WTC11 (cell line): Measurements from ENCODE around the gene WDR12. TPM values are rescaled to one million over a fixed set of nuclear protein-coding genes. Genes with fewer than 3 reads are reported as not detected.

ENCODE experiments used
- ELF4 ChIP-seq: sonication (generic); formaldehyde crosslinking; IDR thresholded peaks from 2 replicates; pipeline ENCODE4 v1.8.1; 2022; ENCODE audit warnings: low read depth, mild to moderate bottlenecking, moderate library complexity, missing genetic modification reagents
- ESRRA ChIP-seq: sonication (generic); formaldehyde crosslinking; IDR thresholded peaks from 2 replicates; pipeline ENCODE4 v1.8.1; 2022; ENCODE audit warnings: mild to moderate bottlenecking, missing genetic modification reagents, borderline replicate concordance
- FOXJ3 ChIP-seq: sonication (generic); formaldehyde crosslinking; IDR thresholded peaks from 2 replicates; pipeline ENCODE4 v1.9.0; 2021; ENCODE audit warnings: missing genetic modification reagents, mild to moderate bottlenecking, borderline replicate concordance
- GRHL2 ChIP-seq: fragments of 250-450 bp; sonication (Bioruptor Pico); IDR thresholded peaks from 2 replicates; pipeline ENCODE4 v1.8.0; 2022; ENCODE audit warnings: mild to moderate bottlenecking, moderate library complexity; ENCODE audit not compliant: insufficient replicate concordance, severe bottlenecking
- GTF2I ChIP-seq: fragments of 250-450 bp; sonication (Bioruptor Pico); conservative IDR thresholded peaks from 2 replicates; pipeline ENCODE4 v1.4.0; 2021; ENCODE audit warnings: mild to moderate bottlenecking
- JUN ChIP-seq: sonication (generic); formaldehyde crosslinking; IDR thresholded peaks from 2 replicates; pipeline ENCODE4 v1.8.0; 2023; ENCODE audit warnings: mild to moderate bottlenecking, missing genetic modification reagents
- NFE2L1 ChIP-seq: sonication (generic); formaldehyde crosslinking; IDR thresholded peaks from 2 replicates; pipeline ENCODE4 v1.8.1; 2023; ENCODE audit warnings: missing genetic modification reagents
- NR3C1 ChIP-seq: sonication (generic); formaldehyde crosslinking; conservative IDR thresholded peaks from 2 replicates; pipeline ENCODE4 v1.8.1; 2023; ENCODE audit warnings: low read depth, mild to moderate bottlenecking, missing genetic modification reagents
- OVOL2 ChIP-seq: fragments of 250-450 bp; sonication (Bioruptor Pico); IDR thresholded peaks from 2 replicates; pipeline ENCODE4 v1.9.0; 2021; ENCODE audit warnings: mild to moderate bottlenecking, borderline replicate concordance
- RORB ChIP-seq: fragments of 250-450 bp; sonication (Bioruptor Pico); IDR thresholded peaks from 2 replicates; pipeline ENCODE4 v1.9.0; 2021; ENCODE audit warnings: mild to moderate bottlenecking
- SMAD3 ChIP-seq: sonication (generic); formaldehyde crosslinking; IDR thresholded peaks from 2 replicates; pipeline ENCODE4 v1.8.0; 2022; ENCODE audit warnings: missing genetic modification reagents, mild to moderate bottlenecking, borderline replicate concordance
- ZNF121 ChIP-seq: sonication (generic); formaldehyde crosslinking; IDR thresholded peaks from 2 replicates; pipeline ENCODE4 v1.8.0; 2023; ENCODE audit warnings: missing genetic modification reagents
- total RNA-seq: library from RNA; stranded (reverse); gene quantifications from 3 replicates; pipeline ENCODE4 v1.2.3, GENCODE V29; 2021
- TF ChIP-seq, protein P1 (sequence below): fragments of 200-600 bp; IDR thresholded peaks from 2 replicates; pipeline ENCODE4 v1.8.0; 2022; ENCODE audit warnings: antibody characterized with exemption
- TF ChIP-seq, protein P2 (sequence below): fragments of 250-450 bp; sonication (Bioruptor Pico); IDR thresholded peaks from 2 replicates; pipeline ENCODE4 v2.1.2; 2022; ENCODE audit warnings: mild to moderate bottlenecking, moderate library complexity
- TF ChIP-seq, protein P3 (sequence below): sonication (generic); formaldehyde crosslinking; IDR thresholded peaks from 2 replicates; pipeline ENCODE4 v1.8.1; 2023; ENCODE audit warnings: mild to moderate bottlenecking, missing genetic modification reagents, moderate library complexity
- TF ChIP-seq, protein P4 (sequence below): sonication (generic); formaldehyde crosslinking; IDR thresholded peaks from 2 replicates; pipeline ENCODE4 v1.8.1; 2023; ENCODE audit warnings: mild to moderate bottlenecking, missing genetic modification reagents, moderate library complexity
- TF ChIP-seq, protein P5 (sequence below): sonication (generic); formaldehyde crosslinking; IDR thresholded peaks from 2 replicates; pipeline ENCODE4 v1.8.0; 2023; ENCODE audit warnings: missing genetic modification reagents, mild to moderate bottlenecking, borderline replicate concordance
- TF ChIP-seq, protein P6 (sequence below): fragments of 250-450 bp; sonication (Bioruptor Pico); IDR thresholded peaks from 2 replicates; pipeline ENCODE4 v1.9.0; 2021; ENCODE audit warnings: mild to moderate bottlenecking
- TF ChIP-seq, protein P7 (sequence below): sonication (generic); formaldehyde crosslinking; IDR thresholded peaks from 2 replicates; pipeline ENCODE4 v1.8.0; 2023; ENCODE audit warnings: missing genetic modification reagents
- TF ChIP-seq, protein P8 (sequence below): sonication (generic); formaldehyde crosslinking; IDR thresholded peaks from 2 replicates; pipeline ENCODE4 v1.8.0; 2022; ENCODE audit warnings: mild to moderate bottlenecking, missing genetic modification reagents
- TF ChIP-seq, protein P9 (sequence below): sonication (generic); formaldehyde crosslinking; IDR thresholded peaks from 2 replicates; pipeline ENCODE4 v1.8.1; 2023; ENCODE audit warnings: mild to moderate bottlenecking, moderate library complexity, missing genetic modification reagents
- TF ChIP-seq, protein P10 (sequence below): sonication (generic); formaldehyde crosslinking; conservative IDR thresholded peaks from 2 replicates; pipeline ENCODE4 v1.8.1; 2023; ENCODE audit warnings: mild to moderate bottlenecking, low read depth, missing genetic modification reagents, moderate library complexity

The WDR12 gene
- total RNA-seq, 1 experiment from 2014 or later, result 144 TPM

DNA sequence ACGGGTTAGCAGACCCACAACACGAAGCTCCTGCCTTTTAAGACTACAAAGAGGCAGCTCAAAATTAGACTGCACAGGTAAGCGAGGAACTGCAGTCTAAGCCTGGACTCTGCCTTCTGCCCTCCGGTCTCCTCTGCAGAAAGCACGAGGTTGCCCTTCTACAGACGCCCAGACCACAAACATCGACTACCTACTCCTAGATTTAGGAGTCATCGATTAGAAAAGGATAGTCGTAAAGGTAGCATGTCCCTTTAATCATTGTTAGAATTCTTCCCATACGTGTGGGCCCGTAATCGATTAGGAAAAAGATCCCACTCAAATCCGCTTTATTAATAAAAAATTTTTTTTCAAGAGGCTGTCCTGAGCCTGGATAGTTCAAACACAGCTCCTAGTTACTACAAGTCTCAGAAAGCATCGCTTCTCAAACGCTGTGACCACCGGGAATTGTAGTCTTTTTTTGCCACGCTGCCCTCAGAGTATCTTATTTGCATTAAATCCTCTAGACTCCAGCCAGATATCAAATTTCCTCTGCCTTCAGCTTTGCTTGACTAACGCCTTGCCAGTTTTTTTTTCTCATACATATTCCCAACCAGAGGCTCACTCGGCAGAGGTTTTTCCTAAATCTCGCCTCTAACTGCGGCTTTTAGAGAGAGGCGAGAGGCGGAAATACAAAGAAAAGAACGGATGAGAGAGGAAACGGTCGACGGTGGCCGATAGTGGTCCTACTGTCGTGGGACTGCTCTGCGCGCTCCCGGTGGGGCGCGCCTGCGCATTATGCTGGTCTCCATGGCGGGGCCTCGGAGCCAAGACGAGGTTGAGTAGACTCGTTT, at the start of gene WDR12, which contains the start of gene CARF (continued):
- TF ChIP-seq NR3C1 (CRISPR knock-in tag) (no peak), JUN (CRISPR knock-in tag) (no peak), OVOL2 (no peak), GTF2I (no peak), FOXJ3 (CRISPR knock-in tag) (no peak), SMAD3 (no peak), ELF4 (CRISPR knock-in tag) (no peak), NFE2L1 (CRISPR knock-in tag) (peak; percentile 54; the same call in 1 of the 2 replicates), ESRRA (no peak), GRHL2 (CRISPR knock-in tag) (no peak), ZNF121 (0 out of 2 replicates have a peak, but pooled peaks have one; percentile 22), RORB (no peak)
- TF ChIP-seq, protein P1, sequence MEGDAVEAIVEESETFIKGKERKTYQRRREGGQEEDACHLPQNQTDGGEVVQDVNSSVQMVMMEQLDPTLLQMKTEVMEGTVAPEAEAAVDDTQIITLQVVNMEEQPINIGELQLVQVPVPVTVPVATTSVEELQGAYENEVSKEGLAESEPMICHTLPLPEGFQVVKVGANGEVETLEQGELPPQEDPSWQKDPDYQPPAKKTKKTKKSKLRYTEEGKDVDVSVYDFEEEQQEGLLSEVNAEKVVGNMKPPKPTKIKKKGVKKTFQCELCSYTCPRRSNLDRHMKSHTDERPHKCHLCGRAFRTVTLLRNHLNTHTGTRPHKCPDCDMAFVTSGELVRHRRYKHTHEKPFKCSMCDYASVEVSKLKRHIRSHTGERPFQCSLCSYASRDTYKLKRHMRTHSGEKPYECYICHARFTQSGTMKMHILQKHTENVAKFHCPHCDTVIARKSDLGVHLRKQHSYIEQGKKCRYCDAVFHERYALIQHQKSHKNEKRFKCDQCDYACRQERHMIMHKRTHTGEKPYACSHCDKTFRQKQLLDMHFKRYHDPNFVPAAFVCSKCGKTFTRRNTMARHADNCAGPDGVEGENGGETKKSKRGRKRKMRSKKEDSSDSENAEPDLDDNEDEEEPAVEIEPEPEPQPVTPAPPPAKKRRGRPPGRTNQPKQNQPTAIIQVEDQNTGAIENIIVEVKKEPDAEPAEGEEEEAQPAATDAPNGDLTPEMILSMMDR, result no peak
- TF ChIP-seq, protein P2, sequence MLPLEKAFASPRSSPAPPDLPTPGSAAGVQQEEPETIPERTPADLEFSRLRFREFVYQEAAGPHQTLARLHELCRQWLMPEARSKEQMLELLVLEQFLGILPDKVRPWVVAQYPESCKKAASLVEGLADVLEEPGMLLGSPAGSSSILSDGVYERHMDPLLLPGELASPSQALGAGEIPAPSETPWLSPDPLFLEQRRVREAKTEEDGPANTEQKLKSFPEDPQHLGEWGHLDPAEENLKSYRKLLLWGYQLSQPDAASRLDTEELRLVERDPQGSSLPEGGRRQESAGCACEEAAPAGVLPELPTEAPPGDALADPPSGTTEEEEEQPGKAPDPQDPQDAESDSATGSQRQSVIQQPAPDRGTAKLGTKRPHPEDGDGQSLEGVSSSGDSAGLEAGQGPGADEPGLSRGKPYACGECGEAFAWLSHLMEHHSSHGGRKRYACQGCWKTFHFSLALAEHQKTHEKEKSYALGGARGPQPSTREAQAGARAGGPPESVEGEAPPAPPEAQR, result no peak
- TF ChIP-seq, protein P3, sequence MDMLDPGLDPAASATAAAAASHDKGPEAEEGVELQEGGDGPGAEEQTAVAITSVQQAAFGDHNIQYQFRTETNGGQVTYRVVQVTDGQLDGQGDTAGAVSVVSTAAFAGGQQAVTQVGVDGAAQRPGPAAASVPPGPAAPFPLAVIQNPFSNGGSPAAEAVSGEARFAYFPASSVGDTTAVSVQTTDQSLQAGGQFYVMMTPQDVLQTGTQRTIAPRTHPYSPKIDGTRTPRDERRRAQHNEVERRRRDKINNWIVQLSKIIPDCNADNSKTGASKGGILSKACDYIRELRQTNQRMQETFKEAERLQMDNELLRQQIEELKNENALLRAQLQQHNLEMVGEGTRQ (CRISPR knock-in tag), result no peak
- TF ChIP-seq, protein P4, sequence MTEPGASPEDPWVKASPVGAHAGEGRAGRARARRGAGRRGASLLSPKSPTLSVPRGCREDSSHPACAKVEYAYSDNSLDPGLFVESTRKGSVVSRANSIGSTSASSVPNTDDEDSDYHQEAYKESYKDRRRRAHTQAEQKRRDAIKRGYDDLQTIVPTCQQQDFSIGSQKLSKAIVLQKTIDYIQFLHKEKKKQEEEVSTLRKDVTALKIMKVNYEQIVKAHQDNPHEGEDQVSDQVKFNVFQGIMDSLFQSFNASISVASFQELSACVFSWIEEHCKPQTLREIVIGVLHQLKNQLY (CRISPR knock-in tag), result no peak
- TF ChIP-seq, protein P5, sequence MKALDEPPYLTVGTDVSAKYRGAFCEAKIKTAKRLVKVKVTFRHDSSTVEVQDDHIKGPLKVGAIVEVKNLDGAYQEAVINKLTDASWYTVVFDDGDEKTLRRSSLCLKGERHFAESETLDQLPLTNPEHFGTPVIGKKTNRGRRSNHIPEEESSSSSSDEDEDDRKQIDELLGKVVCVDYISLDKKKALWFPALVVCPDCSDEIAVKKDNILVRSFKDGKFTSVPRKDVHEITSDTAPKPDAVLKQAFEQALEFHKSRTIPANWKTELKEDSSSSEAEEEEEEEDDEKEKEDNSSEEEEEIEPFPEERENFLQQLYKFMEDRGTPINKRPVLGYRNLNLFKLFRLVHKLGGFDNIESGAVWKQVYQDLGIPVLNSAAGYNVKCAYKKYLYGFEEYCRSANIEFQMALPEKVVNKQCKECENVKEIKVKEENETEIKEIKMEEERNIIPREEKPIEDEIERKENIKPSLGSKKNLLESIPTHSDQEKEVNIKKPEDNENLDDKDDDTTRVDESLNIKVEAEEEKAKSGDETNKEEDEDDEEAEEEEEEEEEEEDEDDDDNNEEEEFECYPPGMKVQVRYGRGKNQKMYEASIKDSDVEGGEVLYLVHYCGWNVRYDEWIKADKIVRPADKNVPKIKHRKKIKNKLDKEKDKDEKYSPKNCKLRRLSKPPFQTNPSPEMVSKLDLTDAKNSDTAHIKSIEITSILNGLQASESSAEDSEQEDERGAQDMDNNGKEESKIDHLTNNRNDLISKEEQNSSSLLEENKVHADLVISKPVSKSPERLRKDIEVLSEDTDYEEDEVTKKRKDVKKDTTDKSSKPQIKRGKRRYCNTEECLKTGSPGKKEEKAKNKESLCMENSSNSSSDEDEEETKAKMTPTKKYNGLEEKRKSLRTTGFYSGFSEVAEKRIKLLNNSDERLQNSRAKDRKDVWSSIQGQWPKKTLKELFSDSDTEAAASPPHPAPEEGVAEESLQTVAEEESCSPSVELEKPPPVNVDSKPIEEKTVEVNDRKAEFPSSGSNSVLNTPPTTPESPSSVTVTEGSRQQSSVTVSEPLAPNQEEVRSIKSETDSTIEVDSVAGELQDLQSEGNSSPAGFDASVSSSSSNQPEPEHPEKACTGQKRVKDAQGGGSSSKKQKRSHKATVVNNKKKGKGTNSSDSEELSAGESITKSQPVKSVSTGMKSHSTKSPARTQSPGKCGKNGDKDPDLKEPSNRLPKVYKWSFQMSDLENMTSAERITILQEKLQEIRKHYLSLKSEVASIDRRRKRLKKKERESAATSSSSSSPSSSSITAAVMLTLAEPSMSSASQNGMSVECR (CRISPR knock-in tag), result peak; percentile 42; the same call in 1 of the 2 replicates
- TF ChIP-seq, protein P6, sequence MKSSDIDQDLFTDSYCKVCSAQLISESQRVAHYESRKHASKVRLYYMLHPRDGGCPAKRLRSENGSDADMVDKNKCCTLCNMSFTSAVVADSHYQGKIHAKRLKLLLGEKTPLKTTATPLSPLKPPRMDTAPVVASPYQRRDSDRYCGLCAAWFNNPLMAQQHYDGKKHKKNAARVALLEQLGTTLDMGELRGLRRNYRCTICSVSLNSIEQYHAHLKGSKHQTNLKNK (CRISPR knock-in tag), result no peak
- TF ChIP-seq, protein P7, sequence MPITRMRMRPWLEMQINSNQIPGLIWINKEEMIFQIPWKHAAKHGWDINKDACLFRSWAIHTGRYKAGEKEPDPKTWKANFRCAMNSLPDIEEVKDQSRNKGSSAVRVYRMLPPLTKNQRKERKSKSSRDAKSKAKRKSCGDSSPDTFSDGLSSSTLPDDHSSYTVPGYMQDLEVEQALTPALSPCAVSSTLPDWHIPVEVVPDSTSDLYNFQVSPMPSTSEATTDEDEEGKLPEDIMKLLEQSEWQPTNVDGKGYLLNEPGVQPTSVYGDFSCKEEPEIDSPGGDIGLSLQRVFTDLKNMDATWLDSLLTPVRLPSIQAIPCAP, result no peak
- TF ChIP-seq, protein P8, sequence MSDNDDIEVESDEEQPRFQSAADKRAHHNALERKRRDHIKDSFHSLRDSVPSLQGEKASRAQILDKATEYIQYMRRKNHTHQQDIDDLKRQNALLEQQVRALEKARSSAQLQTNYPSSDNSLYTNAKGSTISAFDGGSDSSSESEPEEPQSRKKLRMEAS (CRISPR knock-in tag), result peak; percentile 88; the same call in 1 of the 2 replicates
- TF ChIP-seq, protein P9, sequence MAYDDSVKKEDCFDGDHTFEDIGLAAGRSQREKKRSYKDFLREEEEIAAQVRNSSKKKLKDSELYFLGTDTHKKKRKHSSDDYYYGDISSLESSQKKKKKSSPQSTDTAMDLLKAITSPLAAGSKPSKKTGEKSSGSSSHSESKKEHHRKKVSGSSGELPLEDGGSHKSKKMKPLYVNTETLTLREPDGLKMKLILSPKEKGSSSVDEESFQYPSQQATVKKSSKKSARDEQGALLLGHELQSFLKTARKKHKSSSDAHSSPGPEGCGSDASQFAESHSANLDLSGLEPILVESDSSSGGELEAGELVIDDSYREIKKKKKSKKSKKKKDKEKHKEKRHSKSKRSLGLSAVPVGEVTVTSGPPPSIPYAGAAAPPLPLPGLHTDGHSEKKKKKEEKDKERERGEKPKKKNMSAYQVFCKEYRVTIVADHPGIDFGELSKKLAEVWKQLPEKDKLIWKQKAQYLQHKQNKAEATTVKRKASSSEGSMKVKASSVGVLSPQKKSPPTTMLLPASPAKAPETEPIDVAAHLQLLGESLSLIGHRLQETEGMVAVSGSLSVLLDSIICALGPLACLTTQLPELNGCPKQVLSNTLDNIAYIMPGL (CRISPR knock-in tag), result no peak
- TF ChIP-seq, protein P10, sequence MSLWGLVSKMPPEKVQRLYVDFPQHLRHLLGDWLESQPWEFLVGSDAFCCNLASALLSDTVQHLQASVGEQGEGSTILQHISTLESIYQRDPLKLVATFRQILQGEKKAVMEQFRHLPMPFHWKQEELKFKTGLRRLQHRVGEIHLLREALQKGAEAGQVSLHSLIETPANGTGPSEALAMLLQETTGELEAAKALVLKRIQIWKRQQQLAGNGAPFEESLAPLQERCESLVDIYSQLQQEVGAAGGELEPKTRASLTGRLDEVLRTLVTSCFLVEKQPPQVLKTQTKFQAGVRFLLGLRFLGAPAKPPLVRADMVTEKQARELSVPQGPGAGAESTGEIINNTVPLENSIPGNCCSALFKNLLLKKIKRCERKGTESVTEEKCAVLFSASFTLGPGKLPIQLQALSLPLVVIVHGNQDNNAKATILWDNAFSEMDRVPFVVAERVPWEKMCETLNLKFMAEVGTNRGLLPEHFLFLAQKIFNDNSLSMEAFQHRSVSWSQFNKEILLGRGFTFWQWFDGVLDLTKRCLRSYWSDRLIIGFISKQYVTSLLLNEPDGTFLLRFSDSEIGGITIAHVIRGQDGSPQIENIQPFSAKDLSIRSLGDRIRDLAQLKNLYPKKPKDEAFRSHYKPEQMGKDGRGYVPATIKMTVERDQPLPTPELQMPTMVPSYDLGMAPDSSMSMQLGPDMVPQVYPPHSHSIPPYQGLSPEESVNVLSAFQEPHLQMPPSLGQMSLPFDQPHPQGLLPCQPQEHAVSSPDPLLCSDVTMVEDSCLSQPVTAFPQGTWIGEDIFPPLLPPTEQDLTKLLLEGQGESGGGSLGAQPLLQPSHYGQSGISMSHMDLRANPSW (CRISPR knock-in tag), result no peak
